ENCODE data around the gene ROM1. TPM values are rescaled to one million over a fixed set of nuclear protein-coding genes. Genes with fewer than 3 reads are reported as not detected.

The ROM1 gene
- polyA plus RNA-seq, 3 donors, result 0.51 to 1.4 (median 0.75) TPM

DNA sequence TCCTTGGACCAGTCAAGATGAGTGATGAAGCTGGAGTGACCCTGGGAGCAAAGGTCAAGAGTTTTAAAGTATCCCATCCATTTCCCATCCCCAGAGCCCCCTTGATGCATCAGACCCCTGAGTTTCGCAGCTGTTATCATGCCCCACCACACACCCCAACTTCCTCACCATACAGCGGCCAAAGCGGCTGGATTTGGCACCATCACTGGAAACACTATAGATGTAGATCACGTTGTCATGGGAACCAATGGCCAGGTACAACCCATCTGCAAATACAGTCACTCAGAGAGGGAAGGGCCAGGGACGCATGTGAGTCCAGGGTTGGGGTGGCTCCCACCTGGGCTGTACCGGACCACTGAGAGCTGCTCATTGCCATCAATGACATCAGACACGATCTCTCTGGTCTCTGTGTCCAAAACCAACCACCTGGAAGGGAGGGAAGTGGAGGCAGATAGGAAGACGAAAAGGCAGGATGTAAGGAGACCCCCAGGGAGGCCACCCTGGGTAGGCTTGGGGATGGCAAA, 9.2 kb upstream of the ROM1 start:
- H2AFZ ChIP-seq (ENCODE audit: insufficient read depth, low read depth, low read length, poor library complexity, severe bottlenecking), result no peak overlapping the region
- intact Hi-C loops (cut with micrococcal nuclease), result loop anchor here in 1 of 2 donors (5.0 kb wide), 1 partner anchor 43 kb away; the partner anchor contains the start of gene GANAB
- H3K4me3 ChIP-seq (replicated peaks in 1 of 3; ENCODE audit: low read depth in 2 of 3, low read length in 3 of 3), result no peak overlapping the region
- H3K27ac ChIP-seq (ENCODE audit: low read depth in 1 of 2, low read length in 2 of 2), result no peak overlapping the region
- DNase-seq, result no peak
- H3K9me3 Mint-ChIP-seq, result no peaks in the 10 kb centered on the region
- H3K27me3 Mint-ChIP-seq (ENCODE audit: low read depth in 3 of 3), result peaks cover 0 to 1% (median 0%) of the 10 kb centered on the region in 3 donors
- WGBS (ENCODE audit: insufficient coverage), result 89% methylated on average over 3 of the region's 8 CpGs
- H4K20me1 ChIP-seq (ENCODE audit: insufficient read depth, low read length), result peaks cover 16% of the 10 kb centered on the region
- H3K9ac ChIP-seq (ENCODE audit: insufficient read depth, low read length, poor library complexity, severe bottlenecking), result no peak overlapping the region
- peaks cover 48 to 53% of the 10 kb centered on the region in 2 donors for H3K4me1 ChIP-seq (ENCODE audit: control insufficient read depth in 1 of 2, insufficient read depth in 2 of 2, low read length in 2 of 2)
- H3K4me2 ChIP-seq (replicated peaks; ENCODE audit: extremely low read depth, low read length, poor library complexity, severe bottlenecking), result no peak overlapping the region
- peaks cover 55 to 59% of the 10 kb centered on the region in 2 donors for H3K36me3 Mint-ChIP-seq
- peaks cover 27% of the 10 kb centered on the region for H3K79me2 ChIP-seq (ENCODE audit: insufficient read depth, low read length)
- TF ChIP-seq, protein P1, sequence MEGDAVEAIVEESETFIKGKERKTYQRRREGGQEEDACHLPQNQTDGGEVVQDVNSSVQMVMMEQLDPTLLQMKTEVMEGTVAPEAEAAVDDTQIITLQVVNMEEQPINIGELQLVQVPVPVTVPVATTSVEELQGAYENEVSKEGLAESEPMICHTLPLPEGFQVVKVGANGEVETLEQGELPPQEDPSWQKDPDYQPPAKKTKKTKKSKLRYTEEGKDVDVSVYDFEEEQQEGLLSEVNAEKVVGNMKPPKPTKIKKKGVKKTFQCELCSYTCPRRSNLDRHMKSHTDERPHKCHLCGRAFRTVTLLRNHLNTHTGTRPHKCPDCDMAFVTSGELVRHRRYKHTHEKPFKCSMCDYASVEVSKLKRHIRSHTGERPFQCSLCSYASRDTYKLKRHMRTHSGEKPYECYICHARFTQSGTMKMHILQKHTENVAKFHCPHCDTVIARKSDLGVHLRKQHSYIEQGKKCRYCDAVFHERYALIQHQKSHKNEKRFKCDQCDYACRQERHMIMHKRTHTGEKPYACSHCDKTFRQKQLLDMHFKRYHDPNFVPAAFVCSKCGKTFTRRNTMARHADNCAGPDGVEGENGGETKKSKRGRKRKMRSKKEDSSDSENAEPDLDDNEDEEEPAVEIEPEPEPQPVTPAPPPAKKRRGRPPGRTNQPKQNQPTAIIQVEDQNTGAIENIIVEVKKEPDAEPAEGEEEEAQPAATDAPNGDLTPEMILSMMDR (IDR thresholded peaks at IDR 0.05), result no peak
- no peaks in the 10 kb centered on the region for H3K9me3 ChIP-seq (replicated peaks in 1 of 2; ENCODE audit: control insufficient read depth in 1 of 2, insufficient read depth in 1 of 2, low read length in 2 of 2)
- peaks cover 26 to 47% of the 10 kb centered on the region in 2 donors for H3K36me3 ChIP-seq (replicated peaks in 1 of 2; ENCODE audit: control insufficient read depth in 1 of 2, insufficient read depth in 2 of 2, low read length in 2 of 2)
- no peaks in the 10 kb centered on the region for H3K27me3 ChIP-seq (ENCODE audit: control insufficient read depth in 2 of 2, insufficient read depth in 2 of 2, low read length in 2 of 2)
- peaks cover 54% of the 10 kb centered on the region for H3K4me1 Mint-ChIP-seq
- H3K4me3 Mint-ChIP-seq, result no peak overlapping the region
- H3K27ac Mint-ChIP-seq, result peak overlapping the region in 1 of 7 donors; percentile 20

DNA sequence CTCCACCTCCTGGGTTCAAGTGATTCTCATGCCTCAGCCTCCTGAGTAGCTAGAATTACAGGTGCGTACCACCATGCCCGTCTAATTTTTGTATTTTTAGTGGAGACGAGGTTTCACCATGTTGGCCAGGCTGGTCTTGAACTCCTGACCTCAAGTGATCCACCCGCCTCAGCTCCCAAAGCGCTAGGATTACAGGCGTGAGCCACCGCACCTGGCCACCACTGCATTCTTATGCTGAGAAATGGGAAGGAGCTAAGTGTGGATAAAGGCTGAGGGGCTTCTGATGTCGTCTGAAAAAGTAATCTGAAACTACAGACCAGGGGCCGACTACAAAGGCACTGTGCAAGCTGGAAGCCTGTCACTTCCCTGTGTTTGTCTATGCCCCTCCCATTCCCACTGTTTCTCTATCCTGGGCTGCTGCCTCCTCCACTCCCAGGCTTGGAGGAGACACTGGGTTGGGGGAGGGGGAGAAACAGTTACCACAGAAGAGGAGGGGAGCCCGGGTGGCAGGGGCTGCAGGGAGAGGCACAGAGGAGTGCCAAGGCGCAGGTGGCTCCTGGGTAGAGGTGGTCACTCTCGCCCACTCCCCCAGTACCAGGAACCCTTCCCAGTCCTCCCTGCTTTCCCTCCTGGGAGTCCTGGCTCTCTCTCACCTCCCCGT, 8.5 kb upstream of the ROM1 start:
- TF ChIP-seq, protein P1 (IDR thresholded peaks at IDR 0.05), result no peak
- H2AFZ ChIP-seq (ENCODE audit: insufficient read depth, low read depth, low read length, poor library complexity, severe bottlenecking), result no peak overlapping the region
- H3K27me3 ChIP-seq (ENCODE audit: control insufficient read depth in 2 of 2, insufficient read depth in 2 of 2, low read length in 2 of 2), result no peaks in the 10 kb centered on the region
- H3K79me2 ChIP-seq (ENCODE audit: insufficient read depth, low read length), result peaks cover 20% of the 10 kb centered on the region
- Mint-ChIP-seq H3K27ac (no peak overlapping the region), H3K9me3 (no peaks in the 10 kb centered on the region), H3K4me3 (no peak overlapping the region), H3K27me3 (ENCODE audit: low read depth in 3 of 3) (peaks cover 0 to 2% (median 0%) of the 10 kb centered on the region in 3 donors), H3K4me1 (peaks cover 50% of the 10 kb centered on the region), H3K36me3 (peaks cover 60 to 62% of the 10 kb centered on the region in 2 donors)
- intact Hi-C loops (cut with micrococcal nuclease), result loop anchor here in 1 of 2 donors (5.0 kb wide), 1 partner anchor 43 kb away; the partner anchor contains the start of gene GANAB
- H4K20me1 ChIP-seq (ENCODE audit: insufficient read depth, low read length), result peaks cover 10% of the 10 kb centered on the region
- peaks cover 26 to 55% of the 10 kb centered on the region in 2 donors for H3K36me3 ChIP-seq (replicated peaks in 1 of 2; ENCODE audit: control insufficient read depth in 1 of 2, insufficient read depth in 2 of 2, low read length in 2 of 2)
- no peak overlapping the region for H3K27ac ChIP-seq (ENCODE audit: low read depth in 1 of 2, low read length in 2 of 2)
- H3K4me1 ChIP-seq (ENCODE audit: control insufficient read depth in 1 of 2, insufficient read depth in 2 of 2, low read length in 2 of 2), result peaks cover 41 to 46% of the 10 kb centered on the region in 2 donors
- no peak overlapping the region for H3K4me3 ChIP-seq (replicated peaks in 1 of 3; ENCODE audit: low read depth in 2 of 3, low read length in 3 of 3)
- H3K4me2 ChIP-seq (replicated peaks; ENCODE audit: extremely low read depth, low read length, poor library complexity, severe bottlenecking), result no peak overlapping the region
- WGBS (ENCODE audit: insufficient coverage), result 100% methylated on average over 3 of the region's 13 CpGs
- no peak overlapping the region for H3K9ac ChIP-seq (ENCODE audit: insufficient read depth, low read length, poor library complexity, severe bottlenecking)
- no peak for DNase-seq
- no peaks in the 10 kb centered on the region for H3K9me3 ChIP-seq (replicated peaks in 1 of 2; ENCODE audit: control insufficient read depth in 1 of 2, insufficient read depth in 1 of 2, low read length in 2 of 2)

All from CD14-positive monocyte (primary cell).